GM19455 (cell line): ENCODE measurements around the gene GLCCI1.
"Not testable (repeated sequence)": the region's sequence is repeated elsewhere in the genome, so short reads cannot be mapped to it uniquely, and the experiment has no call there.

Experiments used
- ATAC-seq: cut with Tn5 transposase; IDR thresholded peaks from one replicate; pipeline ENCODE4 v1.9.1; 2021; ENCODE audit not compliant: unreplicated experiment

The GLCCI1 gene

GRCh38 chr7:8086239-8086638, 117.6 kb downstream of the GLCCI1 start:
- ATAC-seq, result no peak

DNA sequence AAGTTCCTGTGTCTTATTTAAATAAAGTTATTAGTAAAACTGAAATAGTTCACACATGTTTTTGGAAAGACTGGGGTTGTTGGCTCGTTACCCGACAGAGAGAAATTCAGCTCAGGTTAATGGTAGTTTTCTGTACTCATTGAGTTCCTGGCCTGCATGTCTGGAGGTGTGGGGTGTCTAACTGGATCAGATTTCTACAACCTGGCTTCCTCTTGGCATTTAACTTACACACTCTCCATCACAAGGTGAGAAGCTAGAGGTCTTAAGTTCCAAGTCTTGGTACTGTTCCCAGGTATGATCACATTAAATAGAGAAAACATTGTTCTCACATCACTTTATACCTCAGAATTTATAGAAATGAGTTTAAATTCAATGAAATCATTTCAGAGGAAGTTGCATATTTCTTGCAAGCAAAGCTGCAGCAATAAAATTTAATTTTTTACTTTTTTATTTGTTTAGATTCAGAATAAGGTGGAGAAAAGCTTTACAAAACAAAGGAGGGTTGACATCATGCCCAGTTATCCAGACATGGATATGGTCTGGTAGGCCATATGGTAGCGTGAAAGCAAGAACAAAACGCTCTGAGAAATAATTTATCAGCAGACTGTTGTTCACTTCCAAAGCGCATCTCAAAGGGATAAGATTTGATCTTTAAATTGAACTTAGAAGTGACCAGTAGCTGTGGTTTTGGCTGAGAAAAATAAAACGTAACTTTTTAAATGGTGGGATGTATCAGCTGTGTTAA, 120.6 kb downstream of the GLCCI1 start:
- no peak for ATAC-seq

GRCh38 chr7:8092140-8092539, 123.5 kb downstream of the GLCCI1 start:
- no peak for ATAC-seq

DNA sequence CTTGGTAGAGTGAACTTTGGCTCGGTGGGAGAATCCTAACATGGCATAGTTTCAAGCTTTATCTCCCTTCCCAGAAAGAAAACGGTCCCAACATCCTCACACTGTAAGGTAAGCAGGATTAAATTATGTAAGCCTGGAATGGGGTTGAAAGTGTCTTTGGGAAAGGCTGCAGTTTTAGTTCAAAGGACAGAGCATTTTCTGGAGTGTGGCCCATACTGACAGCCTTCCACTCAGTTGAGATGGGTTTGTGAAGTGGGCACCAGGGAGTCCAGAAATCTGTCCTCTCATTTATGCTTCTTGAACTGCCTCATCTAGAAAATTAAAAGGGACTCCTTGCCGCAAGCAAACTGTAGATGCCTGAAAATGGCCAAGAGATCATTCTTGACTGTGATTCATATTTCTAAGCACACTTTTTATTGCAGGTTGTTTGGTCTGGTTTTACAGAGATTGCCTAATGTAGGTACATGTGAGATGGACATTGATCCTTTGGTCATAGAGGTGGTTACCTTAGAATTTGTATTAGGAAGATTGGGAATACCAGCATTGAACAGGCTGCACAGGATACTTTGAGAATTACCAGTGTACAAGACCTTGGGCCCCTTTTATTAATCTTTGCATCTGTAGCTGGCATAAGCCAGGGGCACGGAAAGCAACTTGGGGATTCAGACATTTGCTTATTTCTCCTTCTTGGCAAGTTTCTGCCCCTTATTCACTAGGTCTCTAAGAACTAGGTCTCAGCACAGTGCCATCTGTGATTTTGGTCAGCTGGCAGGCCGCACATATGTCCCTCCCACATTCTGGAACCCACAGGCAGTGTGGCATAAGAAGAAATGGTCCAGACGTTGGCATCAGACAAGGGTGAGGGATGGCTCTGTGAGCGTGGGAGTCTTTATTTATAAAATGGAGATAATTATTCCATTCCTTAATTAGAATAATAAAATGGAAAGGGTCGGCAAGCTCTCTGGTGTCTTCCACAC, 125.9 kb downstream of the GLCCI1 start:
- ATAC-seq, result no peak

DNA sequence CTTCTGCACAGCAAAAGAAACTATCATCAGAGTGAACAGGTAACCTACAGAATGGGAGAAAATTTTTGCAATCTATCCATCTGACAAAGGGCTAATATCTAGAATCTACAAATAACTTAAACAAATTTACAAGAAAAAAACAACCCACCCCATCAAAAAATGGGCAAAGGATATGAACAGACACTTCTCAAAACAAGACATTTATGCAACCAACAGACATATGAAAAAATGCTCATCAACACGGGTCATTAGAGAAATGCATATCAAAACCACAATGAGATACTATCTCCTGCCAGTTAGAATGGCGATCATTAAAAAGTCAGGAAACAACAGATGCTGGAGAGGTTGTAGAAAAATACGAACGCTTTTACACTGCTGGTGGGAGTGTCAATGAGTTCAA, 132.7 kb downstream of the GLCCI1 start:
- ATAC-seq, result not testable (repeated sequence)

GRCh38 chr7:8103282-8103681, 134.7 kb downstream of the GLCCI1 start:
- ATAC-seq, result no peak

GRCh38 chr7:8105449-8106095, 137.0 kb downstream of the GLCCI1 start:
- ATAC-seq, result no peak

GRCh38 chr7:8109196-8110022, 140.8 kb downstream of the GLCCI1 start:
- ATAC-seq, result no peak

DNA sequence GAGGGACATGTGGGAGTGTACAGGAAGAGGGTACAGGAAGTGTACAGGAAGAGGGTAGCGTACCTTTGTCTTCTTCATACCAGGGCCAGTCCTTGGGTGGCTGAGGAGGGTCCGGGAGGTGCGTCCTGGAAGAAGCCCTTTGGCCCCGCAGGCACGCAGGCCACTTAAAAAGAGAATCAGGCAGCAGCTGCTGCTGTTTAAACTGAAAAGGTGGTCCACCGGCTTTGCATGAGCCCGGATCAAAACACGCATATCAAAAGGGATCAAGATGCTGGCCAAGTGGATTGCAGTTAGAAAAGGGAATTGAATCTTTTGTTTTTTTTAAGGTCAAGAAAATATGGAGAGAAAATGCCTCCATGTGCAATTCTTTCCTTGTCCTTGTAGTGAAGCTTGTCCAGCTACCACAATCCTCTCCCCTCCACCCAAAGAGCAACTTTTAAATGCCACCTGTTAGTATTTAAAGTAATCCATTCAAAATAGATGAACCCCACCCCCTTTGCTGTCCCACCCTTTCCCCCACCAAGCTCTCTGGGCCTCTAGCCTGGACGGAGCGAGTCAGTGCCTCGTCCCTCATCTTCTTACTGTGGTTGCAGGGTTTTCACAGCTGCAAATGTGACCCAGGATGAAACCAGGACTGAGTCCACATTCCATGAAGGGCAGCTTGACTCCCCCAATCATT, 142.8 kb downstream of the GLCCI1 start:
- ATAC-seq, result no peak

DNA sequence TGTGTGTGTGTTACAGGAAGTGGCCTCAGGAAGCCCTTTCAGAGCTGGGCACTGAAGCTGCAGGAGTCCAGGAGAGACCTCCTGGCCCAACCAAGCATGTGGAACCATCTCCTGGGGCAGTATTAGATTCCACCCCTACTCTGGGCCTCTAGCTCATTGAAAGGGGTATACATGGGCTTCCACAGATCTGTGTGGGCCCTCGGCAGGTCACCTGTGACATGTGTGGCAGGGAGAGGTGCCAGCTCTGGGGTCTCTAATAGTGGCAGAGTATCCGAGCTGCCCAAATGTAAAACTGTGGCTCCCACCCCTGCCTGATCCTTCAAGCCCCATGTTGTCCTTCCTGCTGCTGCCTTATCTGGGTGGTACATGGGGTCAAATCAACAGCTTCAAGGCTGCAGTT, 144.1 kb downstream of the GLCCI1 start:
- no peak for ATAC-seq

GRCh38 chr7:8113184-8113583, 144.6 kb downstream of the GLCCI1 start:
- ATAC-seq, result no peak

DNA sequence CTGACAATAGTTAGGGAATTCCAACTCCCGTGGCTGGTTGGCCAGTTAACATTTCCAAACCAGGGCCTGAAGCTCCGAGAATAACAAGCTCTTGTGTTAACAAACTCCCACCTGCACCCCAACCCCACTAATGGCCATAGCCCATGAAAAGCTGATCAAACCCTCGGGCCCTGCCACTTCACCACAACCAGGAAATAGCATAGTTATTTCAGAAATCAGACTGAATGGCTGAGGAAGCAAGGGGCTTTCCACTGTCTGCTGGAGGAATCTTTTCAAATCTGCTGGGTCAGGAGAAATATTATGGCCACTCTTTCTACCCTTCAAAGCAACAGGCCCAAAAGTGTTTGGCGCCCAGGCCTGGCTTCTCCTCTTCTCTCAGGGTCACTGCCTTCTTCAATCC, 145.6 kb downstream of the GLCCI1 start:
- no peak for ATAC-seq

GRCh38 chr7:8115547-8116402, 147.2 kb downstream of the GLCCI1 start:
- peak; percentile 82 for ATAC-seq

GRCh38 chr7:8117195-8117594, 148.6 kb downstream of the GLCCI1 start:
- no peak for ATAC-seq

- no peak for ATAC-seq
These were observed 150.7 kb downstream of the GLCCI1 start for GRCh38 chr7:8119262-8119661.

DNA sequence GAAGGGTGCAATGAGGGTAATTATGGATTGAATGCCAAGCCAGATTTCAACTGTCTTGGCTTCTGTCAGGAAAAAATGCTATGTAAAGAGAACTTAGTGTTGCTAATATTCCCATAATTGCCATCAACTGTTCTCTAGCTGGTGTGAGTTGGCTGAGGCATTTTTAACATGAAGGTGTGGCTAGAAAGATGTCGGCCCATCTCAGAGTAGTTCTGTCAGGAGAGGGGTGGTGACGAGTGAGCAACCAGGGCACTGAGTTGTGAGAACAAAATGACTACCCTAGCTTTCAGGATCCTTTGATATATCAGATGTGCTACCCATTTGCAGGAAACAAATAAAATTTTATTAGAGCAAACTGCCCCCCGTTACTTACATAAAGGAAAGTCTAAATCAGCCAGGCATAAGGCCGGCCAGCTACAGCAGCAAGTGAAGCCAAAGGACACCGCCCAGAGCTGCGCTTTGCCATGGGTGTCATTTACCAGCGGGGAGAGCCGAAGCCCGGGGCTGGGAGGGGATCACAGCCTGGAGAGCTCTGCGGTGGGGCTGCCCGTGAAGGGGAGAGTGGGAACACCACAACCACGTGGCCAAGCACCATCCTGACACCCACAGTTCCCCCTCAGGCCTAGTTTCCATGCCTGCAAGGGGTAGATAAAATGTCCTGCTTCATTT, 151.9 kb downstream of the GLCCI1 start:
- no peak for ATAC-seq

DNA sequence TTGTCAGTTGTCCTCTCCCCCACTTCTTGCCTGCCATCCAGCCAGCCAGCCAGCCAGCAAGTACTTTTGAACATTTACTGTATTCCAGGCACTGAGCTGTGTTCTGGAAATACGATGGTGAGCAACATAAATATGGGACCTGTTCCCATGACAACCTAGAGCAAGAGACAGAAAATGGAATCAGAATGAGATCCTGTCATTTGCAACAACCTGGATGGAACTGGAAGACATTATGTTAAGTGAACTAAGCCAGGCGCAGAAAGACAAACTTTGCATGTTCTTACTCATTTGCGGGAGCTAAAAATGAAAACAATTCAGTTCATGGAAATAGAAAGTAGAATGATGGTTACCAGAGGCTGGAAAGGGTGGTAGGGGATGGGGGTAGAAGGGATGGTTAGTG, 152.6 kb downstream of the GLCCI1 start:
- ATAC-seq, result no peak

GRCh38 chr7:8125680-8126444, 157.3 kb downstream of the GLCCI1 start:
- peak; percentile 83 for ATAC-seq
